ENCODE measurements around the gene ZNF613. TPM values are rescaled to one million over a fixed set of nuclear protein-coding genes. Genes with fewer than 3 reads are reported as not detected.

Gene ZNF613
- total and polyA plus RNA-seq, 2 experiments from 2014 or later: 13.8 to 18.1 TPM

- no peak overlapping the region for H3K27ac Mint-ChIP-seq
- Histone ChIP-seq H3K4me2 (no peak overlapping the region), H3K4me3 (no peak overlapping the region; the same call in 1 of the 2 replicates), H3K27ac (ENCODE audit: low read depth) (no peak overlapping the region), H3F3A (replicated peaks; ENCODE audit: low read depth) (no peaks in the 10 kb centered on the region), H3K4me1 (ENCODE audit: insufficient read depth) (no peaks in the 10 kb centered on the region), H3K36me3 (ENCODE audit: insufficient read depth) (peaks cover 61% of the 10 kb centered on the region), H3K9me2 (ENCODE audit: insufficient read depth) (no peaks in the 10 kb centered on the region), H4K20me1 (replicated peaks; ENCODE audit: insufficient read depth) (no peaks in the 10 kb centered on the region), H3K27me3 (ENCODE audit: insufficient read depth) (no peaks in the 10 kb centered on the region), H2AFZ (no peak overlapping the region), H3K79me2 (replicated peaks; ENCODE audit: insufficient read depth) (no peaks in the 10 kb centered on the region)
- H3K27me3 Mint-ChIP-seq (ENCODE audit: insufficient read depth, low read depth, poor library complexity): peaks cover 1% of the 10 kb centered on the region
- peaks cover 95% of the 10 kb centered on the region for H3K9me3 Mint-ChIP-seq
- H3K4me3 Mint-ChIP-seq: no peak overlapping the region
- no peaks in the 10 kb centered on the region for H3K4me1 Mint-ChIP-seq
- peaks cover 91% of the 10 kb centered on the region for H3K36me3 Mint-ChIP-seq (ENCODE audit: low read depth)
- DNase-seq (ENCODE audit: low spot score) (no peak), ATAC-seq (no peak)
- TF ChIP-seq, protein P1, sequence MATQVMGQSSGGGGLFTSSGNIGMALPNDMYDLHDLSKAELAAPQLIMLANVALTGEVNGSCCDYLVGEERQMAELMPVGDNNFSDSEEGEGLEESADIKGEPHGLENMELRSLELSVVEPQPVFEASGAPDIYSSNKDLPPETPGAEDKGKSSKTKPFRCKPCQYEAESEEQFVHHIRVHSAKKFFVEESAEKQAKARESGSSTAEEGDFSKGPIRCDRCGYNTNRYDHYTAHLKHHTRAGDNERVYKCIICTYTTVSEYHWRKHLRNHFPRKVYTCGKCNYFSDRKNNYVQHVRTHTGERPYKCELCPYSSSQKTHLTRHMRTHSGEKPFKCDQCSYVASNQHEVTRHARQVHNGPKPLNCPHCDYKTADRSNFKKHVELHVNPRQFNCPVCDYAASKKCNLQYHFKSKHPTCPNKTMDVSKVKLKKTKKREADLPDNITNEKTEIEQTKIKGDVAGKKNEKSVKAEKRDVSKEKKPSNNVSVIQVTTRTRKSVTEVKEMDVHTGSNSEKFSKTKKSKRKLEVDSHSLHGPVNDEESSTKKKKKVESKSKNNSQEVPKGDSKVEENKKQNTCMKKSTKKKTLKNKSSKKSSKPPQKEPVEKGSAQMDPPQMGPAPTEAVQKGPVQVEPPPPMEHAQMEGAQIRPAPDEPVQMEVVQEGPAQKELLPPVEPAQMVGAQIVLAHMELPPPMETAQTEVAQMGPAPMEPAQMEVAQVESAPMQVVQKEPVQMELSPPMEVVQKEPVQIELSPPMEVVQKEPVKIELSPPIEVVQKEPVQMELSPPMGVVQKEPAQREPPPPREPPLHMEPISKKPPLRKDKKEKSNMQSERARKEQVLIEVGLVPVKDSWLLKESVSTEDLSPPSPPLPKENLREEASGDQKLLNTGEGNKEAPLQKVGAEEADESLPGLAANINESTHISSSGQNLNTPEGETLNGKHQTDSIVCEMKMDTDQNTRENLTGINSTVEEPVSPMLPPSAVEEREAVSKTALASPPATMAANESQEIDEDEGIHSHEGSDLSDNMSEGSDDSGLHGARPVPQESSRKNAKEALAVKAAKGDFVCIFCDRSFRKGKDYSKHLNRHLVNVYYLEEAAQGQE (IDR thresholded peaks at IDR 0.05; ENCODE audit: unreplicated experiment): no peak
- TF ChIP-seq JUNB (IDR thresholded peaks at IDR 0.05; ENCODE audit: unreplicated experiment): no peak
- no peak for TF ChIP-seq ZNF331 (CRISPR knock-in tag; IDR thresholded peaks at IDR 0.05; ENCODE audit: low read depth)
- TF ChIP-seq, protein P2, sequence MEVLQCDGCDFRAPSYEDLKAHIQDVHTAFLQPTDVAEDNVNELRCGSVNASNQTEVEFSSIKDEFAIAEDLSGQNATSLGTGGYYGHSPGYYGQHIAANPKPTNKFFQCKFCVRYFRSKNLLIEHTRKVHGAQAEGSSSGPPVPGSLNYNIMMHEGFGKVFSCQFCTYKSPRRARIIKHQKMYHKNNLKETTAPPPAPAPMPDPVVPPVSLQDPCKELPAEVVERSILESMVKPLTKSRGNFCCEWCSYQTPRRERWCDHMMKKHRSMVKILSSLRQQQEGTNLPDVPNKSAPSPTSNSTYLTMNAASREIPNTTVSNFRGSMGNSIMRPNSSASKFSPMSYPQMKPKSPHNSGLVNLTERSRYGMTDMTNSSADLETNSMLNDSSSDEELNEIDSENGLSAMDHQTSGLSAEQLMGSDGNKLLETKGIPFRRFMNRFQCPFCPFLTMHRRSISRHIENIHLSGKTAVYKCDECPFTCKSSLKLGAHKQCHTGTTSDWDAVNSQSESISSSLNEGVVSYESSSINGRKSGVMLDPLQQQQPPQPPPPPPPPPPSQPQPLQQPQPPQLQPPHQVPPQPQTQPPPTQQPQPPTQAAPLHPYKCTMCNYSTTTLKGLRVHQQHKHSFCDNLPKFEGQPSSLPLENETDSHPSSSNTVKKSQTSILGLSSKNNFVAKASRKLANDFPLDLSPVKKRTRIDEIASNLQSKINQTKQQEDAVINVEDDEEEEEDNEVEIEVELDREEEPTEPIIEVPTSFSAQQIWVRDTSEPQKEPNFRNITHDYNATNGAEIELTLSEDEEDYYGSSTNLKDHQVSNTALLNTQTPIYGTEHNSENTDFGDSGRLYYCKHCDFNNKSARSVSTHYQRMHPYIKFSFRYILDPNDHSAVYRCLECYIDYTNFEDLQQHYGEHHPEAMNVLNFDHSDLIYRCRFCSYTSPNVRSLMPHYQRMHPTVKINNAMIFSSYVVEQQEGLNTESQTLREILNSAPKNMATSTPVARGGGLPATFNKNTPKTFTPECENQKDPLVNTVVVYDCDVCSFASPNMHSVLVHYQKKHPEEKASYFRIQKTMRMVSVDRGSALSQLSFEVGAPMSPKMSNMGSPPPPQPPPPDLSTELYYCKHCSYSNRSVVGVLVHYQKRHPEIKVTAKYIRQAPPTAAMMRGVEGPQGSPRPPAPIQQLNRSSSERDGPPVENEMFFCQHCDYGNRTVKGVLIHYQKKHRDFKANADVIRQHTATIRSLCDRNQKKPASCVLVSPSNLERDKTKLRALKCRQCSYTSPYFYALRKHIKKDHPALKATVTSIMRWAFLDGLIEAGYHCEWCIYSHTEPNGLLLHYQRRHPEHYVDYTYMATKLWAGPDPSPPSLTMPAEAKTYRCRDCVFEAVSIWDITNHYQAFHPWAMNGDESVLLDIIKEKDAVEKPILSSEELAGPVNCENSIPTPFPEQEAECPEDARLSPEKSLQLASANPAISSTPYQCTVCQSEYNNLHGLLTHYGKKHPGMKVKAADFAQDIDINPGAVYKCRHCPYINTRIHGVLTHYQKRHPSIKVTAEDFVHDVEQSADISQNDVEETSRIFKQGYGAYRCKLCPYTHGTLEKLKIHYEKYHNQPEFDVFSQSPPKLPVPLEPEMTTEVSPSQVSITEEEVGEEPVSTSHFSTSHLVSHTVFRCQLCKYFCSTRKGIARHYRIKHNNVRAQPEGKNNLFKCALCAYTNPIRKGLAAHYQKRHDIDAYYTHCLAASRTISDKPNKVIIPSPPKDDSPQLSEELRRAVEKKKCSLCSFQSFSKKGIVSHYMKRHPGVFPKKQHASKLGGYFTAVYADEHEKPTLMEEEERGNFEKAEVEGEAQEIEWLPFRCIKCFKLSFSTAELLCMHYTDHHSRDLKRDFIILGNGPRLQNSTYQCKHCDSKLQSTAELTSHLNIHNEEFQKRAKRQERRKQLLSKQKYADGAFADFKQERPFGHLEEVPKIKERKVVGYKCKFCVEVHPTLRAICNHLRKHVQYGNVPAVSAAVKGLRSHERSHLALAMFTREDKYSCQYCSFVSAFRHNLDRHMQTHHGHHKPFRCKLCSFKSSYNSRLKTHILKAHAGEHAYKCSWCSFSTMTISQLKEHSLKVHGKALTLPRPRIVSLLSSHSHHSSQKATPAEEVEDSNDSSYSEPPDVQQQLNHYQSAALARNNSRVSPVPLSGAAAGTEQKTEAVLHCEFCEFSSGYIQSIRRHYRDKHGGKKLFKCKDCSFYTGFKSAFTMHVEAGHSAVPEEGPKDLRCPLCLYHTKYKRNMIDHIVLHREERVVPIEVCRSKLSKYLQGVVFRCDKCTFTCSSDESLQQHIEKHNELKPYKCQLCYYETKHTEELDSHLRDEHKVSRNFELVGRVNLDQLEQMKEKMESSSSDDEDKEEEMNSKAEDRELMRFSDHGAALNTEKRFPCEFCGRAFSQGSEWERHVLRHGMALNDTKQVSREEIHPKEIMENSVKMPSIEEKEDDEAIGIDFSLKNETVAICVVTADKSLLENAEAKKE (CRISPR knock-in tag; IDR thresholded peaks at IDR 0.05): no peak
- no peak for TF ChIP-seq EZH2 (IDR thresholded peaks at IDR 0.05; ENCODE audit: low read depth, unreplicated experiment)
- TF ChIP-seq NANOG (IDR thresholded peaks at IDR 0.05; ENCODE audit: borderline replicate concordance): no peak
- no peak for TF ChIP-seq EZH2phosphoT487 (IDR thresholded peaks at IDR 0.05; ENCODE audit: unreplicated experiment)
- no peak for TF ChIP-seq ETS1 (IDR thresholded peaks at IDR 0.05)
- TF ChIP-seq ZNF114 (CRISPR knock-in tag; IDR thresholded peaks at IDR 0.05): no peak
- TF ChIP-seq POLR2AphosphoS5 (IDR thresholded peaks at IDR 0.05; ENCODE audit: low read depth): no peak
- no peak for TF ChIP-seq CREB1 (CRISPR knock-in tag; IDR thresholded peaks at IDR 0.05; ENCODE audit: low read depth)
- TF ChIP-seq CTCF (conservative IDR thresholded peaks at IDR 0.05; ENCODE audit: low read depth in 2 of 2): no peak
- no peak for TF ChIP-seq STAT1 (IDR thresholded peaks at IDR 0.05; ENCODE audit: unreplicated experiment)
These were observed 66.2 kb downstream of the ZNF613 start for GRCh38 chr19:51993422-51993821.
